Choroid plexus epithelial cell (primary cell): ENCODE data around the gene NR2F6.

Experiments
- DNase-seq: peaks from one replicate; pipeline ENCODE4 v3.0.0-alpha.2; 2010; ENCODE audit warnings: low read depth
- H3K4me3 ChIP-seq: 2 replicates; pipeline ENCODE4 v1.5.1; 2011; ENCODE audit warnings: low read depth, mild to moderate bottlenecking, control low read depth, low read length, moderate library complexity
- CTCF ChIP-seq: conservative IDR thresholded peaks from 2 replicates; pipeline ENCODE4 v1.5.1; 2011; ENCODE audit warnings: low read depth, mild to moderate bottlenecking, control low read depth, inconsistent platforms, low read length, moderate library complexity

NR2F6 gene

DNA sequence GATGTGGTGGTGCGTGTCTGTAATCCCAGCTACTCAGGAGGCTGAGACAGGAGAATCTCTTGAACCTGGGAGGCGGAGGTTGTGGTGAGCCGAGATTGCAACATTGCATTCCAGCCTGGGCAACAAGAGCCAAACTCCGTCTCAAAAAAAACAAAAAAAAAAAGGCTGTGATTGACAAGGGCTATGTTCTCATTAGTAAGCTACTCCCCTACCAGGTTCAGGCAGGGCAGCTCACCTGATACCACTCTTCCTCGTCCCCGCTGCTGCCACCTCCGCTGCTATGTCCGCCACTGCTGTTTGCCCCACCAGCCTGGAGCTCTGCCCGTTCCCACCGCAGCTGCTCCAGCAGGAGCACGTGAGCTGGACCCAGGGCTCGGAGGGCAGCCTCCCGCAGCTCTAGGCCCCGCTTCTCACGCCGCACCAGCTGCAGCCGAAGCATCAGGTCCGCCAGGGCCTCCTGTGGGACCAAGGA, 9.5 kb upstream of the NR2F6 start:
- TF ChIP-seq CTCF = no peak
- peak; percentile 68 for DNase-seq
- no peak overlapping the region for H3K4me3 ChIP-seq

DNA sequence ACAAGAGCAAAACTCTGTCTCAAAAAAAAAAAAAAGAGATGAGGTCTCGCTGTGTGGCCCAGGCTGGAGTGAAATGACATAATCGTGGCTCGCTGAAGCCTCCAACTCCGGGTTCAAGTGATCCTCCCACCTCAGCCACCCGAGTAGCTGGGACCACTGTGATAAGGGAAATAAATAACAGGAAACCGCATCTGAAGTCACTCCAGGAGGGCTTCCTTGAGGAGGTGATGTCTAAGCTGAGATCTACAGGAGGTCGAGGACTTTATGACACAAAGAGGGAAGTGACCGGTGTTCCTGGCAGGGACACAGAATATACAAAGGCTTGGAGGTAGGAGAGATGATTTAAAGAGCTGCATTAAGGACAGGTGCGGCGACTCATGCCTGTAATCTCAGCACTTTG, 8.9 kb upstream of the NR2F6 start:
- H3K4me3 ChIP-seq = no peak overlapping the region
- no peak for DNase-seq
- no peak for TF ChIP-seq CTCF

DNA sequence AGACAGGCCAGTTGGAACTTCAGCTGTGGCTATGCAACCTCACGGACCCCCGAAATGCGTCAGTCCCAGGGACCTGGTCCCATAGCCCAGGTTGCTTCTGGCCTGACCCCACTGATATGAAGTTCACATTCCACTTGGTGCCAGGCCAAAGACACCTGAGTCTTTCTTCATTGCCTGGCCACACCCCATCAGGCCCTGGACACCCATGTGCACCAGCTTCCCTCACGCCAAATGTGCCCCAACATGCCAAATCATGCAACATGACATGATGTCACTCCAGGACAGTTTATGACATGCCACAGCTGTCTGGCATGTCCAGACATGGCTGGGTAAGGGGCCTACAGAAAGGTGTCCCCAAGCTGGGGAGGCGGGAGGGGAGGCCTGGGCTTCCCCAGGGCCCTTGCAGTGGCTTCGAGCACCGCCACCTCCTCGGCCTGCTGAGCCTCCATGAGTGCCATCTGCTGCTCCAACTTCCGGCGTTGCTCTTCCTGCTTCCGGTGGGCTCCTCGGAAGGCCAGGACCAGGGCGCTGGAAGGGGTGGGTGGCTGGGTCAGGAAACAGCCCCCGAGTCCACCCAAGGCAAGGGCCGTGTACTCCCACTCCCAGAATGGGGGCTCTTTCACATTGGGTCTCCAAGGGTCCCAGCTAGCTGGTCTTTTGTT, 4.3 kb upstream of the NR2F6 start:
- TF ChIP-seq CTCF = no peak
- no peak for DNase-seq

DNA sequence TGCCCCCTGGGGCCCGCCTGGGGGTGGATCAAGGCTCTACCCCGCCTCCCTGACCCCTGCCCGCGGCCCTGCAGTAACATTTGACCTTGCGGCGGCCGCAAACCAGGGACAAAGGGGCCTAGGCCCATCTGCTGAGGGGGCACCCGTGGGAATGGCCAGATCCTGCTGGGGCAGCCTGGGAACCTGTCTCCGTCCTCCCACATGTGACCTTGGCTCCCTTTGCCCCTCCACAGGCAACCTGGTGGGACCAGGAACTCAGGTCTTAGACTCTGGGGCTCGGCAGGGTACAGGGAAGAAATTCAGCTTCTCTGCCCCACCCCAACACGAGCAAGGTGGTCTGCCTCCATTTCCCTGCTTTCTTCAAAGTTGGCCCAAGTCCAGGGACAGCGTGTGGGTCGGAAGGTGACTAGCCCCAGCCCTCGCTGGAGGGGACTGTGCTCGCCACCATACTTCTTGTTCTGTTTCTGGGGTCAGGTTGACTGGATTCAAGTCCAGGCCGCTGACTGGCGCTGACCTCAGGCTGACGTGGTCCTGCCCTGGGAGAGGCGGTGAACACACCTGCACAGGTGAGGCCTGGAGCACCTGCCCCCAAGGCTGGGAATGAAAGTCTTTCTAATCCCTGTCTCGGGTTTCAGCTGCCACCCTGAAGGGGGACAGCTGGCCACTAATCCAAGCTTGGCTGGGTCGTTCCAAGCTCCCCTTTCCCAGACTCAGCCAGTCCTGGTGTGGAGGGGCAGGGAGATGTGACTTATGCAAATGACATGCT, 2.5 kb upstream of the NR2F6 start:
- no peak for DNase-seq
- TF ChIP-seq CTCF = no peak
- no peak overlapping the region for H3K4me3 ChIP-seq

More for the DNA sequence above, 4.3 kb upstream of the NR2F6 start:
- no peak overlapping the region for H3K4me3 ChIP-seq

- TF ChIP-seq CTCF = no peak
- peak; percentile 70 for DNase-seq
- peak overlapping the region; percentile 57 for H3K4me3 ChIP-seq
Measured at GRCh38 chr19:17246681-17247425, 1.1 kb upstream of the NR2F6 start.

DNA sequence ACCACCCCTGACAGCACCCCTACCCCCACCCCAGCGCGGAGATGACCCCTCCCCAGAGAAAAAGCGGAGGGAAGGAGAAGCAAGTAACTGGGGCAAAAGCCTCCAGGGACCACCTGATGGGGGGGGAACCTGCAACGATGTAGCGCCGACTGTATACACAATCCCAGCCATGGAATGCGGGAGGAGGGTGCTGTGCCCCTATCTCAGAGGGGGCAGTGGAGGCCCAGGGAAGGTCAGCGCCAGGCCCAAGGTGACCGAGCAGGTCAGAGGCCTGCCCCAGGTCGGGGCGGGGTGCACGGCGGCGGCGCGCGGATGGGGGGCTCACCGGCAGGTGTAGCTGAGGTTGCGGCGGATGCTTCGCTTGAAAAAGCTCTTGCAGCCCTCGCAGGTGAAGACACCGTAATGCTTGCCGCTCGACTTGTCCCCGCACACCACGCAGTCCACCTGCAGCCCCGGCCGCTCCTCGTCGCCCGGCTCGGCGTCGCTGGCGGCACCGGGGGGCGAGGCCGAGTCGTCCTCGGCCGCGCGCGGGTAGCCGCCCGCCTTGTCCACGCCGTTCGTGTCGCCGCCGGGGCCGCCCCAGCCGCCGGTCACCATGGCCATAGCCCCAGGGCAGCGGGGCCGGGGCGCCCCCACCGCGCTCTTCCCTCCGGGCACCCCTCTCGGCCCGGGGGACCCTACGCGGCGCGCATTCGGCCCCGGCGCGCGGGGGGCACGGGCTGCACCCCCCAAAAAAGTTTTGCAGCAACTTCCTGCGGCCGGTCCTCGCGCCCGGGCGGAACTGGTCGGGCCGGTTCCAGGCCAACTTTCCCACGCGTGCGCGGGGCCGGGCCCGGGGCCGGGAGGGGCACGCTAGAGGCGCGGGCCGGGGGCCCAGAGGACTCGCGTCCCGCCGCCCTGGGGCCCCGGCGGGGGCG, 843 bp downstream of the NR2F6 start:
- H3K4me3 ChIP-seq = peak overlapping the region; percentile 77
- TF ChIP-seq CTCF = no peak
- no peak for DNase-seq
